Thyroid gland (tissue), 4 donors: ENCODE measurements around the gene PLEKHH2.

Experiments
- POLR2A ChIP-seq, 2 donors: fragments of 450-650 bp; IDR thresholded peaks; one replicate each; pipeline ENCODE4 v1.6.1; 2017; ENCODE audit warnings: antibody characterized with exemption in 2 of 2, mild to moderate bottlenecking in 2 of 2, moderate library complexity in 1 of 2
- TF ChIP-seq, protein P1 (sequence below), 6 experiments: fragments of 200-600 bp in 3 of 6; fragments of 450-650 bp in 3 of 6; sonication (generic) in 3 of 6; IDR thresholded peaks; one replicate each; pipeline ENCODE4 v1.5.1; 2016 to 2019; ENCODE audit warnings: antibody characterized with exemption in 6 of 6, mild to moderate bottlenecking in 2 of 6, inconsistent platforms in 1 of 6, moderate library complexity in 1 of 6

DNA sequence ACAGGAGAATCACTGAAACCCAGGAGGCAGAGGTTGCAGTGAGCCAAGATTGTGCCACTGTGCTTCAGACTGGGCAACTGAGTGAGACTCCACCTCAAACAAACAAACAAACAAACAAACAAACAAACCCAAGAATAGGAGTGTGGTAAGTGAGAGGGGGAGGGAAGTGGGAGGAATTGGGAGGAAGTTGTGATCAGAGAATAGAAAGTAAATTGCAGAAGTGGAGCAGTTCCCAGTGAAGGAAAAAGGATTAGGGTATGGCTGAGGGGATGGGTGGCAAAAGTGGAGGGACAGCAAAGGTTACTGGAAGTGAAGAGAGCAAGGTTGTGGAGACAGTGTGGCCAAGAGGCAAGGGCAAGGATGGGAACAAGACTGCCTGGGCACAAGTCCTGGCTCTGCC lies 80.3 kb downstream of the PLEKHH2 start:
- TF ChIP-seq, protein P1, sequence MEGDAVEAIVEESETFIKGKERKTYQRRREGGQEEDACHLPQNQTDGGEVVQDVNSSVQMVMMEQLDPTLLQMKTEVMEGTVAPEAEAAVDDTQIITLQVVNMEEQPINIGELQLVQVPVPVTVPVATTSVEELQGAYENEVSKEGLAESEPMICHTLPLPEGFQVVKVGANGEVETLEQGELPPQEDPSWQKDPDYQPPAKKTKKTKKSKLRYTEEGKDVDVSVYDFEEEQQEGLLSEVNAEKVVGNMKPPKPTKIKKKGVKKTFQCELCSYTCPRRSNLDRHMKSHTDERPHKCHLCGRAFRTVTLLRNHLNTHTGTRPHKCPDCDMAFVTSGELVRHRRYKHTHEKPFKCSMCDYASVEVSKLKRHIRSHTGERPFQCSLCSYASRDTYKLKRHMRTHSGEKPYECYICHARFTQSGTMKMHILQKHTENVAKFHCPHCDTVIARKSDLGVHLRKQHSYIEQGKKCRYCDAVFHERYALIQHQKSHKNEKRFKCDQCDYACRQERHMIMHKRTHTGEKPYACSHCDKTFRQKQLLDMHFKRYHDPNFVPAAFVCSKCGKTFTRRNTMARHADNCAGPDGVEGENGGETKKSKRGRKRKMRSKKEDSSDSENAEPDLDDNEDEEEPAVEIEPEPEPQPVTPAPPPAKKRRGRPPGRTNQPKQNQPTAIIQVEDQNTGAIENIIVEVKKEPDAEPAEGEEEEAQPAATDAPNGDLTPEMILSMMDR (IDR thresholded peaks at IDR 0.05): no peak
- no peak for TF ChIP-seq POLR2A (IDR thresholded peaks at IDR 0.05)
